Stimulated activated CD8-positive, alpha-beta memory T cell treated with anti-CD3 and anti-CD28 coated beads, Interleukin-15, amount 100 ng/mL, for 1 hour (primary cell): ENCODE measurements around the gene WDCP.
"Not testable (repeated sequence)": the region's sequence is repeated elsewhere in the genome, so short reads cannot be mapped to it uniquely, and the experiment has no call there.

Experiments
- DNase-seq: peaks from one replicate; pipeline ENCODE4 v3.0.0-alpha.2; 2020; ENCODE audit warnings: low read depth

The WDCP gene

GRCh38 chr2:24065341-24065740 lies 18.1 kb upstream of the WDCP start:
- no peak for DNase-seq

- DNase-seq: no peak
Measured at GRCh38 chr2:24058564-24059271, 11.5 kb upstream of the WDCP start.

DNA sequence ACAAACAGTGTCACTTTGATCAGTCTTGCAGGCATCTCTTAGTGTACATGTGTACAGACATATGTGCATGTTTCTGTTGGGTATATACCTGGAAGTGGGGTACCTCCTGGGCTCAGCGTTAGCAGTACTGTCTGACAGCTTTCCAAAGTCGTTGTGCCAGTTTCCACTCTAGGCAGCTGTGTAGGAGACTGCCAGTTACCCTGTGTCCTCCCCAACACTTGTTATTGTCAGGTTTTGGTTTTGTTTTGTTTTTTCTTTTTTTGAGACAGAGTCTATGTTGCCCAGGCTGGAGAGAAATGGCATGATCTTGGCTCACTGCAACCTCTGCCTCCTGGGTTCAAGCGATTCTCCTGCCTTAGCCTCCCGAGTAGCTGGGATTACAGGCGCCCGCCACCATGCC lies 8.6 kb upstream of the WDCP start:
- no peak for DNase-seq

DNA sequence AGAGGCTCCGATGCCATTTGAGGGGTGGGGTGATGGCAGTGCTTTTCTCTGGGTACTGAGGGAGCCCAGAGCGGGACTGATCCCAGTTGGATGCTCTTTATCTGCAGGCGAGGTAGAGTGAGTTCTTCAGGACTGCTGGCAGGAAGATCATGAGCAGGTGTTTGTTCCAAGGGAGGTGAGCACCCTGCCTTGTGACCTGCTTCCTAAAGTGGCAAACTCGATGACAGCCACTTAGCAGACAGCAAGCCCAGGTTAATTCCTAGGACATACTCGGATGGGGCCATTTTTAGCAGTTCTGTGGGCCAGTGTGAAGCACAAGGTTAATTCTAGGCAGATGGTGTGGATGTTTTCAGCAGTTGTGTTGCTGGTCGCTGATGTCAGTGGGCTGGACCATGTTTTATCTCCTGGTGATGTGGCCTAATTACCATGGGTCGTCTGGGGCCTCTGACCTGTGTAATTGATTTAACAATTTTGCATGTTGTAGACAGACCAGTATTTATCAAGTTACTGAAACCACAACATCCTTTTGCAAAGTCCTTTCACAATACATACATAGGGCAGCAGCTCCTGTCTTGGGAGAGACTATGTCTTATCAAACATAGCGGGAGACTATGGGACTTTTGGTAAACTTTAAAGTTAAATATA lies 7.3 kb upstream of the WDCP start:
- DNase-seq: no peak

GRCh38 chr2:24052951-24053350 lies 5.8 kb upstream of the WDCP start:
- DNase-seq: no peak

DNA sequence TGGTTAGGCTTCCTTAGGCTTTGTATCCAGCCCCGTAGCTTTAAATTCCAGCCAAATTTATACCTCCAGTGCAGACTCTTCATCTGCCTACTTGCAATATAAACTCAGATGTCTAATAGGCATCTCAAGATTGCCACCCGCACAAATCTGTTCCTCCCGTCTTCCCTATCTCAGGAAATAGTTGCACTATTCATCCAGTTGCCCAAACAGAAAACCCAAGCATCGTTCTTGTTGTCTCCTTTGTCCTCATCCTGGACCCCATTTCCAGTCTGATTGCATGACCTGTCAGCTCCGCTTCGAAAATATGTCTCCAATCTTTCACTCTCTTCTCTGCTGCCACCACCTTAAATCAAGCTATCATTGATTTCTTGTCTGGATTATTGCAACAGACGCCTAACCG lies 4.6 kb upstream of the WDCP start:
- no peak for DNase-seq

DNA sequence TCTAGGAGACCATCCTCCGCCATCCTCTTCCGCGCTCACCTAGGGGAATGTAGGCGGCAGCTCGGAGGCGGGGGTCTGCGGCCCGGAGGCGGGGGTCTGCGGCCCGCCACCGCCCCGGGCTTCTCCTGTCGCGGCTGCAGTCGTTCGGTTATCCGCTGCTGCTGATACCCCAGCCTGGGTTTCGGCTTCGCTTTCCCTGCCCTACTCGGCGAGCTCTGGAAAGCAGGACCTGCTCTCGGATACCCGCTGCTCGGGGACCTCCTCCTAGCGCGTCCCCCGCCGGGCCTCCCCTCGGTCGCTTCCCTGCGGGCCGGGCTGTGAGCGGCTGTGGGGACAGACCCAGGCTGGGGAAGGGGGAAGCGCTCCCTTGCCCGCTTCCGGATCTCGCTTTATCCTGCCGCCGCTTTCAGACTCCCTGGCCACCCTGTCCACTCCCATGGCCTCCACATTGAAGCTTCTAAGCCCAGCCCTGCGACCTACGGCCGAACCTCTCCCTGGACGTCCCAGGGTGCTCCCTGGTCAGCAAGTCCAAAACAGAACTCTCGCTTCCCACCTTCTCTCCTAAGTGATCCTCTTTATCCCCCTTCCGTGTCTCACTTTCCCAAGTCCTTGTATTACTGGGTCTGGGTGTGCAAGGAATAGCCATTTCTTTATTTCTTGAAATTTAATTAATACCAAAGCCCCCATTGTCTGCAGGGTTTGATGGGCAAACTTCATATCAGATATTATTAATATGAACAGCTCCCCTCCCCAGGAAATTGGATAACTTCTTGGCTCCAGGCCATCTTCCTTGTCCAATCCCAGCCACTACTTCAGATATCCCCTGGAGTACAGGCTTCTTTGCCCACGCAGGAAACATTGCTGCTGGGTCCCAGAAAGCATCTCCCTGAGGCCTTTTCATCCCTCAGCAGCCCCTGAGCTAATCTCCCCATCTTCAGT lies 3.1 kb upstream of the WDCP start:
- no peak for DNase-seq

GRCh38 chr2:24049485-24050021 lies 2.4 kb upstream of the WDCP start, which contains the start of gene FKBP1B:
FKBP1B (plus strand) TSS chr2:24049741; CDS start chr2:24049850, 109 bp downstream.
- DNase-seq: no peak

GRCh38 chr2:24048769-24049484 lies 1.7 kb upstream of the WDCP start:
- DNase-seq: no peak

DNA sequence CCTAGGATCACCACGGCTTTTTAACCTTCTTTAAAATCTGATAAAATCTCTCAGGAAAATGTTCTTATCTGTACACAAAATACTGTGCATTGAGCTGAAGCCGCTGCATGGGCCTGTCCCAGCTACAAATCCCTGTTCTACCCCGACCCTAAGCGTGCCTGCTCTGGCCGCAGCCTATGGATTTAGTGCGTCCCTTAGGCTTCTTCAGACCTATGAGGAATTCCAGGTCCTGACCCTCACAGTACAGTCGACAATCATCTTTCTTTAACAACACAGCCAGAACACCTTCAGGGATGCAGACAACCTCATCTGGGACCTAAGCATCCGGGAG lies 477 bp upstream of the WDCP start:
- DNase-seq: no peak

DNA sequence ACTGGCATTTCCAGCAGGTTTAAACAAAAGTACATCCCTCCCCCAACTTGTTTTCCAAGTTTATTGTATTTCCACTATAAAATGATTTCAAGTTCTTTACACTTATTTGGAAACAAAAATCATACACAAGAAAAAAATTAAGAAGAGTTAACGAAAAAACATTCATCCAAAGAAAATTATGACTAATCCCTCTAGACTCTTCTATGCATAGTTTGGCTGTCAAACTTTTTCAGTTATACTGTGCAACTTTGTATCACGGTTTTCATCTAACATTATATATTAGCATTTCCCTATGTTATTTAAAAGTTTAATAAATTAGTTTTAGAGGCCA lies 627 bp downstream of the WDCP start:
- DNase-seq: no peak

GRCh38 chr2:24045511-24046508 lies 1.4 kb downstream of the WDCP start:
- DNase-seq: no peak

DNA sequence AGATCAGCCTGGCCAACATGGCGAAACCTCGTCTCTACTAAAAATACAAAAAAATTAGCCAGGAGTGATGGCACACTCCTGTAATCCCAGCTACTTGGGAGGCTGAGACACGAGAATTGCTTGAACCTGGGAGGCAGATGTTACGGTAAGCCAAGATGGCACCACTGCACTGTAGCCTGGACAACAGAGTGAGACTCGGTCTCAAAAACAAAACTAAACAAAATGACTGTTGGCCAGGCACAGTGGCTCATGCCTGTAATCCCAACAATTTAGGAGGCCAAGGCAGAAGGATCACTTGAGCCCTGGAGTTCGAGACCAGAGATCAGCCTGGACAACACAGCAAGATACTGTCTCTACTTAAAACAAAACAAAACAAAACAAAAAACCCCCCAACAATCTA lies 4.1 kb downstream of the WDCP start:
- not testable (repeated sequence) for DNase-seq

- no peak for DNase-seq
Measured at GRCh38 chr2:24040511-24040910, 6.7 kb downstream of the WDCP start.

DNA sequence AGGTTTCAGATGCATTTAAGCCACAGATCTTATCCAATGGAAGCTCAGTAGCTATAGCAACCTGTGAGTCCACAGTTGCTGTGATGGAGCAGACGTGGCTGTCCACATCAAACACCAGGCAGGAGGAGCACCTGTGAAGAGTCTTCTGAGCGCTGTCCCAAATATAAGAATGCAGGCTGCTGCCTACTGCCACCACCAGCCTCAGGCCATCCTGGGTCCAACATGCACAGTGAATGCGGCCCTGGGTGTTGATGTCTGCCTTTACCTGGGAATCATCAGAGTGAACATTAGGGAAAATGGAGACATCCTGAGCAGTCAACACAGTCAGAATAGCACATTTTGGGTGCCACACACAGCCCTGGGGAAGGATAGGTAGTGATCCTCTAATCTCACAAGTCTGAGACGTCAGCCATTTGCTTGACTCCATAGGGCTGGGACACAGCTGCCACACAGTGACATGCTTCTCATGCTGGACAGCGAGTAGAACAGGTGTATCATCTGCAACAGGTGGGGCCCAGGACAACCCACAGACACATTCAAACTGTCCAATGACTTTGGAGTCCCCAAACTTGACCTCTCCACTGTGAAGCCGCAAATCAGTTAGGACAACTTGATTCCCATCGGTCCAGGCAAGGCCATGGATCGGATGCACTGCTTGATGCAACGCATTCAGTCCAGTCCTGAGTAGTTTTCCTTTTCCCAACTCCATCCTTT lies 8.2 kb downstream of the WDCP start:
- DNase-seq: no peak

GRCh38 chr2:24026233-24026632 lies 21.0 kb downstream of the WDCP start:
- DNase-seq: no peak

GRCh38 chr2:24024996-24025663 lies 22.1 kb downstream of the WDCP start:
- no peak for DNase-seq

DNA sequence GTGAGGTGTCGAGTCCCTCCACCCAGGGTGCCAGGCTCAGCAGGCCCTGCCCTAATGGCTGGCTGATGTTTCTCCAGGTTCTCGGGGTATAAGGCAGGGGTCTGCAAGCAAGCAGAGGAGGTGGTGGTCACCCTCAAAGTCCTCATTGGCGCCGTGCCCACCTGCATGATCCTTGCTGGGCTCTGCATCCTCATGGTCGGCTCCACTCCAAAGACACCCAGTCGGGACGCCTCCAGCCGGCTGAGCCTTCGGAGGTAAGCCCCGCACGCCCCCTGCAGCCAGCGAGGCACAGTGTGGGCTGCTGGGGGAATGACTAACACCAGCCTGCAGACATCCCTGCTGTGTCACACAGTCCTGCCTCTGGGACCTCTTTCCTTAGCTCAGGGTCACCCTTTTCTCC lies 23.2 kb downstream of the WDCP start:
- DNase-seq: no peak

- no peak for DNase-seq
Measured at GRCh38 chr2:24022975-24023575, 24.1 kb downstream of the WDCP start.
